Astrocyte of the cerebellum (primary cell): Measurements from ENCODE around the gene OPRL1.

ENCODE experiments used
- DNase-seq: peaks from one replicate; pipeline ENCODE4 v3.0.0-alpha.2; 2011; ENCODE audit warnings: low read depth
- H3K4me3 ChIP-seq: 2 replicates; pipeline ENCODE4 v1.5.1; 2011; ENCODE audit warnings: mild to moderate bottlenecking, low read depth, low read length, moderate library complexity
- in situ Hi-C: cut with HindIII; loops from 2 replicates; pipeline ENCODE4 v1.10.0; 2017; ENCODE audit warnings: low sequenced_read_pairs
- TF ChIP-seq, protein P1 (sequence below): IDR thresholded peaks from 2 replicates; pipeline ENCODE4 v1.5.1; 2012; ENCODE audit warnings: low read length, low read depth, moderate library complexity, mild to moderate bottlenecking; ENCODE audit errors: missing control alignments

Gene OPRL1

DNA sequence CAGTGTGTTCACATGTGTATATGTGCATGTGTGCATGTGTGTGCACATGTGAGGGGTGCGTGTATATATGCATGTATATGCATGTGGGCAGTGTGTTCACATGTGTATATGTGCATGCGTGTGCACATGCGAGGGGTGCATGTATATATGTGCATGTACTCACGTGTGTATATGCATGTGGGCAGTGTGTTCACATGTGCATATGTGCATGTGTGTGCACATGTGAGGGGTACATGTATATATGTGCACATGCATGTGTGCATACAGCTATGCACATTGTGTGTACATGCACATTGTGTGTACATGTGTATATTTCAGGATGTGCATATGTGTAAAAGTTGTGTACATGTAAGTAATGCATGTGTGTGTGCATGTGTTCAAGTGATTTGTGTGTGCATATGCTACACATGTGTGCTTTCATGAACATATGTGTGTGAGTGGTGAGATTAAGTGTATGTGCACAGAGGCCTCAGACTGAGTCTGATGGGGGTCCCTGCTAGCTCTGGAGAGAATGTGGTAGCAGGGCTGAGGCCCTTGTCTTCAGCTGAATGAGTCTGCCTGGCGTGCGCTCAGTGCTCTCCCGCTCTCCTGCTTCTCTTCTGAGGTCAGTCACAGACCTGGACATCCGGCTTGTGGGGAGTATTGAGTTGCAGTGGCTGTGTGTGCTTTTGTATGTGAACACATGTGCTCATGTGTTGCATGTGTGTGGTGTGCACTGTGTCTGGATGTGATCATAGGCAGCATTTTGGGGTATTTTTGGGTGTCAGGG, 64.4 kb downstream of the OPRL1 start:
- H3K4me3 ChIP-seq: no peak overlapping the region
- TF ChIP-seq, protein P1, sequence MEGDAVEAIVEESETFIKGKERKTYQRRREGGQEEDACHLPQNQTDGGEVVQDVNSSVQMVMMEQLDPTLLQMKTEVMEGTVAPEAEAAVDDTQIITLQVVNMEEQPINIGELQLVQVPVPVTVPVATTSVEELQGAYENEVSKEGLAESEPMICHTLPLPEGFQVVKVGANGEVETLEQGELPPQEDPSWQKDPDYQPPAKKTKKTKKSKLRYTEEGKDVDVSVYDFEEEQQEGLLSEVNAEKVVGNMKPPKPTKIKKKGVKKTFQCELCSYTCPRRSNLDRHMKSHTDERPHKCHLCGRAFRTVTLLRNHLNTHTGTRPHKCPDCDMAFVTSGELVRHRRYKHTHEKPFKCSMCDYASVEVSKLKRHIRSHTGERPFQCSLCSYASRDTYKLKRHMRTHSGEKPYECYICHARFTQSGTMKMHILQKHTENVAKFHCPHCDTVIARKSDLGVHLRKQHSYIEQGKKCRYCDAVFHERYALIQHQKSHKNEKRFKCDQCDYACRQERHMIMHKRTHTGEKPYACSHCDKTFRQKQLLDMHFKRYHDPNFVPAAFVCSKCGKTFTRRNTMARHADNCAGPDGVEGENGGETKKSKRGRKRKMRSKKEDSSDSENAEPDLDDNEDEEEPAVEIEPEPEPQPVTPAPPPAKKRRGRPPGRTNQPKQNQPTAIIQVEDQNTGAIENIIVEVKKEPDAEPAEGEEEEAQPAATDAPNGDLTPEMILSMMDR: no peak
- in situ Hi-C loops: no loop called here
- DNase-seq: no peak

GRCh38 chr20:64145458-64146300, 65.8 kb downstream of the OPRL1 start:
- H3K4me3 ChIP-seq: no peak overlapping the region
- DNase-seq: no peak
- in situ Hi-C loops: no loop called here
- TF ChIP-seq, protein P1: no peak

DNA sequence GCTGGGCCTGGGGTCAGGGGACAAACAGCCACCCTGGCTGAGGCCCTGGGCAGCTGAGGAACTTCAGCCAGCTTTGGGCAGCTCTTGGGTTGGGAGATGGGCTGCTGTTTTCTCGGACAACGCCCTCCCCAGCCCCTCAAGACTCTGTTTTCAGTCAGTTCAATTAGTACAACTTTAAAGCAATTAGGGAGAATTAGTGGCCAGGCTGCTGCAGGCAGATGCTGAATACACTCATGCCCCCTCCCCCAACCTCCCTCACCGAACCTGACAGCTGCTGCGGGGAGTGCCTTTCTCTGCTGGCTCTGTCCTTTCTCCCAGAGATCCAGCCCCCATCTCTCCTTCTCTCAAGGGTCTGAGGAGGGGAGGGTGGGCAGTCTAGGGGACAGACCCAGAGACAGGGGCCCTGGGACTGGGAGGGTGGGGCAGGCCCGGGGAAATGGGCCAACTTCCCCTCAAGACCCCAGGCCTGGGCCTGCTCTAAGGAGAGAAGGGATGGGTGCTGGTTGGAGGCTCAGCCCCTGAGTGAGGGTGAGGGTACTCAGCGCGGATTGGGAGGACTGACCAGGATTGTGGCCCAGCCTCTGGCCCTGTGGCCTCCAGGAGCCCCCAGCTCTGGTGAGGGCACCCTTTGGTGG, 66.5 kb downstream of the OPRL1 start:
- in situ Hi-C loops: no loop called here
- TF ChIP-seq, protein P1: no peak
- no peak for DNase-seq
- no peak overlapping the region for H3K4me3 ChIP-seq

DNA sequence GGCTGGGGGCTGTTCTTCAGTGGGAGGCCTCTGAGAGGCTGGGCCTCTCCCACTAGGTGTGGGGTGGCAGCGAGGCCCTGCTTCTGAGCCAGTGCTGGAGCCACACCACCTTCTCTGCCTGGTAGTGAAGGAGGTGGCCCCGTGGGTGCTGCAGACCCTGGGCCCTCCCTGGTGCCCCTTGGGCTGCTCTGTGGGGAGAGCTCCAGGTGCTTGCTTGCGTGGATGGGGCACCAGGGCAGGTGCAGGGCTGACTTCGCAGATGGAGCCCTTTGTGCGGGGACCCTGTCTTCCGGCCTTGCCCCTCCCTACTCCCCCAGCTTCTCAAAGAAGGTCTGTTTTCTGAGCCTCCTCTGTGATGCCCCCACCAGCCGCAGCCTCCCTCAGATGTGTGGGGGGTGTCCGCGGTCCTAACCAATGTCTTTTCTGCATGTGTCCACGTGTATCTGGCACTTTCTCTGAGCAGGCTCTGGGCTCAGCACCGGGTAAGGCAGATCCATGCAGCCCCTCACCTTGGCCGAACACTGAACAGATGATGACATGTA, 67.1 kb downstream of the OPRL1 start:
- no peak overlapping the region for H3K4me3 ChIP-seq
- in situ Hi-C loops: no loop called here
- TF ChIP-seq, protein P1: no peak
- DNase-seq: no peak

DNA sequence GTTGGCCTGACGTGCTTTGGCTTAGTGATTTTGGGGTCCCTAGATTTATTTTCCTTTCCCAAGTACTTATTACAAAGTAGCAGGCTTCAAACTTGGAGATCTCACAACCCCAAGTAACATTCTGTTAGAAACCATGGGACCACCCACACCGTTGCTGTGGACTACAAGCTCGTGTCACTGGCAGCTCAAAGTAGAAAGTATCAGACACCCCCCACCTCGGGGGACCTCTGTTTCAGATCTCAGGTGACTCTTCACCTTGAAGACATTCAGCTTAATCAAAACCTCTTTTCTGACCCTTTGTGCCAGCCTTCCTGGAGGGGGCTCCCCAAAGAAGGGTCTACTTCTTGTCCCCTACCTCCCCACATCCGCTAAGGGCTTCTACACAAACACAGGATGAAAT, 68.7 kb downstream of the OPRL1 start:
- in situ Hi-C loops: no loop called here
- TF ChIP-seq, protein P1: no peak
- no peak overlapping the region for H3K4me3 ChIP-seq
- DNase-seq: no peak

- in situ Hi-C loops: no loop called here
- TF ChIP-seq, protein P1: no peak
- no peak overlapping the region for H3K4me3 ChIP-seq
- no peak for DNase-seq
These were observed 69.3 kb downstream of the OPRL1 start for GRCh38 chr20:64149141-64149540.
